Endothelial cell of umbilical vein (primary cell): ENCODE measurements around the gene NTRK2. TPM values are rescaled to one million over a fixed set of nuclear protein-coding genes. Genes with fewer than 3 reads are reported as not detected.
A peak's percentile ranks its signal among the peaks of the same experiment; 100 is the strongest.

ENCODE experiments used
- BruUV-seq: library from RNA; stranded (reverse); fragments of 400-500 nt; replicated peaks from 2 replicates; lab custom pipeline; 2021; lab: Mats Ljungman, UMichigan
- CTCF ChIA-PET: fragments of 300-600, 350-600 bp; sonication (Branson Sonifier 250); formaldehyde crosslinking; loops from one replicate; lab custom pipeline; 2021; ENCODE audit warnings: antibody characterized with exemption, inconsistent platforms; lab: Charles Lee
- POLR2A ChIA-PET: fragments of 300-600, 350-600 bp; sonication (Branson Sonifier 250); formaldehyde crosslinking; loops from one replicate; lab custom pipeline; 2021; ENCODE audit warnings: antibody characterized with exemption, inconsistent platforms; lab: Charles Lee
- DNase-seq: peaks from one replicate; pipeline ENCODE4 v3.0.0-alpha.2; 2011; ENCODE audit warnings: low read depth, low spot score
- FAIRE-seq: peaks from 2 replicates; lab custom pipeline; 2011; peaks lifted over from hg19 to GRCh38; lab: Jason Lieb, UNC
- H2AFZ ChIP-seq: 2 replicates; pipeline ENCODE4 v1.6.0; 2012; ENCODE audit warnings: low read depth, low read length, control low read depth, inconsistent platforms
- H3K27ac ChIP-seq: 2 replicates; pipeline ENCODE4 v1.5.1; 2011; ENCODE audit warnings: low read depth, mild to moderate bottlenecking, control low read depth, low read length, moderate library complexity; ENCODE audit not compliant: insufficient read depth
- H3K27me3 ChIP-seq, 2 experiments: 2 replicates each; pipeline versions ENCODE4 v1.6.0 to v1.6.1; 2011; ENCODE audit warnings: low read length in 2 of 2, mixed read lengths in 1 of 2; ENCODE audit not compliant: control insufficient read depth in 2 of 2, insufficient read depth in 2 of 2
- H3K36me3 ChIP-seq, 2 experiments: 2 replicates in 1 of 2; 3 replicates in 1 of 2; pipeline ENCODE4 v1.5.1; 2011; ENCODE audit warnings: low read length in 2 of 2, mild to moderate bottlenecking in 1 of 2, moderate library complexity in 1 of 2; ENCODE audit not compliant: control insufficient read depth in 2 of 2, insufficient read depth in 2 of 2; ENCODE audit errors: extremely low read depth in 1 of 2
- H3K4me1 ChIP-seq: 3 replicates; pipeline ENCODE4 v1.5.1; 2011; ENCODE audit warnings: mild to moderate bottlenecking, low read length; ENCODE audit not compliant: control insufficient read depth, insufficient read depth; ENCODE audit errors: extremely low read depth
- H3K4me2 ChIP-seq: 2 replicates; pipeline ENCODE4 v1.6.1; 2011; ENCODE audit warnings: low read length, control low read depth, mixed read lengths; ENCODE audit not compliant: insufficient read depth
- H3K4me3 ChIP-seq, 3 experiments: fragments of 200-600 bp in 1 of 3; sonication (generic), shearing (Covaris generic) in 1 of 3; replicated peaks in 1 of 3; 2 replicates each; pipeline ENCODE4 v1.5.1; 2011 to 2016; ENCODE audit warnings: control low read depth in 3 of 3, low read length in 3 of 3, mild to moderate bottlenecking in 2 of 3, inconsistent platforms in 1 of 3, low read depth in 1 of 3, moderate library complexity in 1 of 3; ENCODE audit not compliant: insufficient read depth in 1 of 3
- H3K79me2 ChIP-seq: 2 replicates; pipeline ENCODE4 v1.6.0; 2012; ENCODE audit warnings: low read length, inconsistent platforms; ENCODE audit not compliant: control insufficient read depth, insufficient read depth
- H3K9ac ChIP-seq: replicated peaks from 2 replicates; pipeline ENCODE3; 2011; ENCODE audit warnings: low read length, control low read depth; ENCODE audit not compliant: insufficient read depth; ENCODE audit errors: extremely low read depth
- H3K9me1 ChIP-seq: replicated peaks from 3 replicates; pipeline ENCODE4 v1.6.0; 2011; ENCODE audit warnings: mild to moderate bottlenecking, low read length; ENCODE audit not compliant: control insufficient read depth, insufficient read depth; ENCODE audit errors: extremely low read depth
- H3K9me3 ChIP-seq: replicated peaks from 2 replicates; pipeline ENCODE4 v1.5.1; 2012; ENCODE audit warnings: low read length, inconsistent platforms; ENCODE audit not compliant: control insufficient read depth, insufficient read depth
- H4K20me1 ChIP-seq: replicated peaks from 2 replicates; pipeline ENCODE3; 2011; ENCODE audit warnings: mild to moderate bottlenecking, low read length; ENCODE audit not compliant: control insufficient read depth, insufficient read depth; ENCODE audit errors: extremely low read depth
- EZH2 ChIP-seq: IDR thresholded peaks from 2 replicates; pipeline ENCODE4 v1.6.1; 2012; ENCODE audit warnings: borderline replicate concordance, low read depth, mild to moderate bottlenecking, moderate library complexity, low read length, inconsistent platforms; ENCODE audit not compliant: severe bottlenecking
- FOS ChIP-seq: IDR thresholded peaks from 2 replicates; pipeline ENCODE4 v1.6.1; 2011; ENCODE audit warnings: mild to moderate bottlenecking, low read length, moderate library complexity, borderline replicate concordance; ENCODE audit not compliant: insufficient read depth
- GATA2 ChIP-seq: IDR thresholded peaks from 2 replicates; pipeline ENCODE4 v1.7.0; 2011; ENCODE audit warnings: low read depth, mild to moderate bottlenecking, moderate library complexity, mixed read lengths, low read length; ENCODE audit not compliant: insufficient read length, insufficient read depth
- JUN ChIP-seq: IDR thresholded peaks from 2 replicates; pipeline ENCODE4 v1.6.1; 2011; ENCODE audit warnings: borderline replicate concordance, low read depth; ENCODE audit not compliant: insufficient read length, insufficient read depth
- MAX ChIP-seq: IDR thresholded peaks from 2 replicates; pipeline ENCODE4 v1.6.1; 2011; ENCODE audit not compliant: insufficient read depth, insufficient read length
- MYC ChIP-seq: IDR thresholded peaks from one replicate; pipeline ENCODE4 v1.6.1; 2011; ENCODE audit warnings: mild to moderate bottlenecking, low read depth, low read length
- POLR2A ChIP-seq: IDR thresholded peaks from 2 replicates; pipeline ENCODE4 v1.6.1; 2012; ENCODE audit warnings: low read depth, mild to moderate bottlenecking, control low read depth, low read length
- POLR2AphosphoS5 ChIP-seq: IDR thresholded peaks from 2 replicates; pipeline ENCODE4 v1.6.1; 2012; ENCODE audit warnings: low read depth, mild to moderate bottlenecking, control low read depth, low read length, moderate library complexity; ENCODE audit not compliant: insufficient read depth
- dilution Hi-C: fragments of 300-500 bp; cut with MboI; formaldehyde crosslinking; loops from one replicate; pipeline ENCODE4 v1.15.0; 2019; ENCODE audit warnings: low sequenced_read_pairs; ENCODE audit not compliant: extremely low pct_ligation_motif_present
- intact Hi-C: fragments of 100-400 bp; cut with micrococcal nuclease; formaldehyde crosslinking; loops from one replicate; pipeline ENCODE4 v1.10.0; 2022
- polyA plus RNA-seq, 4 experiments: library from polyadenylated mRNA; depleted of rRNA in 3 of 4; stranded (reverse) in 3 of 4; unstranded in 1 of 4; fragments of >200 nt; gene quantifications; 2 replicates each; pipeline versions ENCODE4 v1.2.1 to v1.2.3, GENCODE V29; 2011 to 2012; ENCODE audit warnings: missing spikeins in 1 of 4
- total RNA-seq: library from RNA; stranded (reverse); gene quantifications from 2 replicates; pipeline ENCODE4 v1.2.3, GENCODE V29; 2021
- TF ChIP-seq, protein P1 (sequence below), 2 donors: IDR thresholded peaks; 1 replicate in 1 of 2; 2 replicates in 1 of 2; pipeline ENCODE4 v1.5.1; 2011; ENCODE audit warnings: low read length in 2 of 2, mild to moderate bottlenecking in 2 of 2, moderate library complexity in 2 of 2, control low read depth in 1 of 2, inconsistent platforms in 1 of 2, low read depth in 1 of 2; ENCODE audit not compliant: insufficient read depth in 1 of 2; ENCODE audit errors: extremely low read depth in 1 of 2

NTRK2 gene
- total and polyA plus RNA-seq, 2 donors (not counting 3 experiments of a cell fraction or from before 2014, with no cell fraction given), result 0.01 to 0.13 TPM

DNA sequence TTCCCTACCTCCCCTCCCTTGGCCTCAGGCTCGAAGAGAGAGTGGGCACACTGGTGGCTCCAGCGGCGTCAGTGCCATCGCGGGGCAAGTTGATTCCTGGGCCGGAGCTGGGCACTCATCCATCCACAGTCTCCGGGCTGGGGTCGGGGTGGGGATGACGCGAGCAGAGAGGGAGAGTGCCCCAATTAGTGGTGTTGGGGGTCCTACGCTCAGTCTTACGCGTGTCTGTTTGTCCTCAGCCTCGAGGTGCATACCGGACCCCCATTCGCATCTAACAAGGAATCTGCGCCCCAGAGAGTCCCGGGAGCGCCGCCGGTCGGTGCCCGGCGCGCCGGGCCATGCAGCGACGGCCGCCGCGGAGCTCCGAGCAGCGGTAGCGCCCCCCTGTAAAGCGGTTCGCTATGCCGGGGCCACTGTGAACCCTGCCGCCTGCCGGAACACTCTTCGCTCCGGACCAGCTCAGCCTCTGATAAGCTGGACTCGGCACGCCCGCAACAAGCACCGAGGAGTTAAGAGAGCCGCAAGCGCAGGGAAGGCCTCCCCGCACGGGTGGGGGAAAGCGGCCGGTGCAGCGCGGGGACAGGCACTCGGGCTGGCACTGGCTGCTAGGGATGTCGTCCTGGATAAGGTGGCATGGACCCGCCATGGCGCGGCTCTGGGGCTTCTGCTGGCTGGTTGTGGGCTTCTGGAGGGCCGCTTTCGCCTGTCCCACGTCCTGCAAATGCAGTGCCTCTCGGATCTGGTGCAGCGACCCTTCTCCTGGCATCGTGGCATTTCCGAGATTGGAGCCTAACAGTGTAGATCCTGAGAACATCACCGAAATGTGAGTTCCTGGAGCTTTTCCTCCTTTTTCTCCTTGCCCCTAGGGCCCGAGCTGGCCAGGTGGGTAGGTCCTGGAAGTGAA is 861 bp downstream of the NTRK2 start:
- CTCF ChIA-PET, result interaction anchor here (0.9 to 1.0 kb wide), 2 partner anchors 15 to 273 kb away, joined by 3 to 4 read pairs; no protein-coding TSS in a partner anchor
- no peak overlapping the region for H3K4me2 ChIP-seq

GRCh38 chr9:84671586-84672521 is 2.3 kb downstream of the NTRK2 start:
- Histone ChIP-seq H2AFZ (no peak overlapping the region), H3K9me1 (no peaks in the 10 kb centered on the region), H3K4me1 (peaks cover 15% of the 10 kb centered on the region), H4K20me1 (no peaks in the 10 kb centered on the region), H3K9ac (no peak overlapping the region), H3K27me3 (peaks cover 30 to 47% of the 10 kb centered on the region in 2 experiments), H3K4me3 (no peak overlapping the region), H3K79me2 (no peaks in the 10 kb centered on the region), H3K9me3 (no peaks in the 10 kb centered on the region), H3K36me3 (no peaks in the 10 kb centered on the region), H3K27ac (no peak overlapping the region), H3K4me2 (no peak overlapping the region)
- dilution Hi-C loops, result no loop called here
- intact Hi-C loops, result no loop called here
- FAIRE-seq (no peak), DNase-seq (no peak)
- BruUV-seq, result no TSS peak
- TF ChIP-seq, protein P1, sequence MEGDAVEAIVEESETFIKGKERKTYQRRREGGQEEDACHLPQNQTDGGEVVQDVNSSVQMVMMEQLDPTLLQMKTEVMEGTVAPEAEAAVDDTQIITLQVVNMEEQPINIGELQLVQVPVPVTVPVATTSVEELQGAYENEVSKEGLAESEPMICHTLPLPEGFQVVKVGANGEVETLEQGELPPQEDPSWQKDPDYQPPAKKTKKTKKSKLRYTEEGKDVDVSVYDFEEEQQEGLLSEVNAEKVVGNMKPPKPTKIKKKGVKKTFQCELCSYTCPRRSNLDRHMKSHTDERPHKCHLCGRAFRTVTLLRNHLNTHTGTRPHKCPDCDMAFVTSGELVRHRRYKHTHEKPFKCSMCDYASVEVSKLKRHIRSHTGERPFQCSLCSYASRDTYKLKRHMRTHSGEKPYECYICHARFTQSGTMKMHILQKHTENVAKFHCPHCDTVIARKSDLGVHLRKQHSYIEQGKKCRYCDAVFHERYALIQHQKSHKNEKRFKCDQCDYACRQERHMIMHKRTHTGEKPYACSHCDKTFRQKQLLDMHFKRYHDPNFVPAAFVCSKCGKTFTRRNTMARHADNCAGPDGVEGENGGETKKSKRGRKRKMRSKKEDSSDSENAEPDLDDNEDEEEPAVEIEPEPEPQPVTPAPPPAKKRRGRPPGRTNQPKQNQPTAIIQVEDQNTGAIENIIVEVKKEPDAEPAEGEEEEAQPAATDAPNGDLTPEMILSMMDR (IDR thresholded peaks at IDR 0.05; ENCODE audit: extremely low read depth in 1 of 2, insufficient read depth in 1 of 2, low read depth in 1 of 2, low read length in 2 of 2), result no peak
- TF ChIP-seq MAX (no peak), GATA2 (no peak), POLR2AphosphoS5 (no peak), MYC (no peak), FOS (no peak), JUN (no peak), EZH2 (no peak), POLR2A (no peak)
- POLR2A ChIA-PET, result no interaction called here
- CTCF ChIA-PET, result no interaction called here

More for the DNA sequence above, 861 bp downstream of the NTRK2 start:
- Histone ChIP-seq H3K4me3 (no peak overlapping the region), H3K27ac (no peak overlapping the region), H3K79me2 (no peaks in the 10 kb centered on the region), H3K36me3 (no peaks in the 10 kb centered on the region), H3K9me1 (no peaks in the 10 kb centered on the region), H4K20me1 (no peaks in the 10 kb centered on the region), H3K27me3 (peaks cover 32 to 59% of the 10 kb centered on the region in 2 experiments), H3K9ac (no peak overlapping the region), H2AFZ (no peak overlapping the region), H3K9me3 (no peaks in the 10 kb centered on the region), H3K4me1 (peaks cover 15% of the 10 kb centered on the region)
- POLR2A ChIA-PET, result no interaction called here
- dilution Hi-C loops (no loop called here), intact Hi-C loops (no loop called here)
- no peak for DNase-seq
- FAIRE-seq, result no peak
- BruUV-seq, result no TSS peak
- TF ChIP-seq EZH2 (peak; percentile 90), POLR2AphosphoS5 (no peak)
